Skin epidermis (tissue), 12 donors: ENCODE measurements around the gene MYOZ1.
A peak's percentile ranks its signal among the peaks of the same experiment; 100 is the strongest.
"Not testable (repeated sequence)": the region's sequence is repeated elsewhere in the genome, so short reads cannot be mapped to it uniquely, and the experiment has no call there.

Source experiments
- H3K27ac ChIP-seq, 21 experiments: fragments of 200-600 bp; sonication (generic) in 11 of 21; one replicate each; pipeline ENCODE4 v1.5.0; 2020; ENCODE audit warnings: mild to moderate bottlenecking in 3 of 21, inconsistent platforms in 2 of 21, moderate library complexity in 2 of 21
- H3K4me3 ChIP-seq, 7 experiments: fragments of 200-600 bp; sonication (generic) in 2 of 7; one replicate each; pipeline ENCODE4 v1.5.0; 2020; ENCODE audit warnings: inconsistent platforms in 2 of 7, mild to moderate bottlenecking in 2 of 7, moderate library complexity in 1 of 7

MYOZ1 gene

GRCh38 chr10:73647875-73648651 lies 6.8 kb upstream of the MYOZ1 start:
- H3K27ac ChIP-seq = peak overlapping the region in 20 of 21 experiments; percentile 18 to 86 (median 69)
- H3K4me3 ChIP-seq = peak overlapping the region; percentile 50 to 75 (median 62)

DNA sequence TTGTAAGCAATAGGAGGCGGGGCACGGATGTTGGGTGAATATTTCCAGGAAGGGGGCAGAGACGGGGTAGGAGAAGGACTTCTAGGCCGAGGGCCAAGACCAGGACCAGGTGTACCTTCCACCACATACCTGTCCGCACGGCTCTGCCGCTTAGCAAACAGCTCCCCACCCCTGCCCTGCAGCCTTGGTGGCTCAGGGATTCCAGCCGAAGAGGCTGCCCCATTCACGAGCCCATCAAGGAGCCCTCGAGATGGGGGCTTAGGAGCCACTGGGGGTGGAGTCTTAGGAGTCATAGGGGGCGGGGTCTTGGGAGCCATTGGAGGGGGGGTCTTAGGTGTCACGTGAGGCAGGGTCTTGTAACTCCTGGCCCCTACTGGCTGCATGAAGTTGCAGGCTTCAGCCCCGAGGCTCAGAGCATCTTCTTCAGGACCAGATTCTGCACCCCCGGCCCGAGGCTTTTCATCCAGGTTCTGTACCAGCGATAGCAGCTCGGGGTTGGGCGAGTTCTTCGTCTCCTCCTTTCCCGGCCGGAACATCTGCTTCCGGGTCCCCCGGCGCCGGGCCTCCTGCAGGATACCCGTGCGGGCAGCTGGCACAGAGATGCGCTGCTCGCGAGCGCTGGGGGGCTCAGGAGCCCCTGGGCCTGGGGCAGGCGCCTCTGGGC lies 6.1 kb upstream of the MYOZ1 start:
- peak overlapping the region; percentile 50 to 75 (median 62) for H3K4me3 ChIP-seq
- H3K27ac ChIP-seq = peak overlapping the region in 20 of 21 experiments; percentile 18 to 86 (median 69)

GRCh38 chr10:73646598-73647041 lies 5.3 kb upstream of the MYOZ1 start:
- peak overlapping the region in 1 of 7 experiments; percentile 58 for H3K4me3 ChIP-seq
- no peak overlapping the region for H3K27ac ChIP-seq

- no peak overlapping the region for H3K4me3 ChIP-seq
Observed at GRCh38 chr10:73645251-73645650, 4.0 kb upstream of the MYOZ1 start.

GRCh38 chr10:73644767-73645166 lies 3.5 kb upstream of the MYOZ1 start:
- no peak overlapping the region for H3K4me3 ChIP-seq
- no peak overlapping the region for H3K27ac ChIP-seq

More at GRCh38 chr10:73645251-73645650, 4.0 kb upstream of the MYOZ1 start:
- no peak overlapping the region for H3K27ac ChIP-seq

- no peak overlapping the region for H3K27ac ChIP-seq
- no peak overlapping the region for H3K4me3 ChIP-seq
Observed at GRCh38 chr10:73644015-73644743, 2.9 kb upstream of the MYOZ1 start.

DNA sequence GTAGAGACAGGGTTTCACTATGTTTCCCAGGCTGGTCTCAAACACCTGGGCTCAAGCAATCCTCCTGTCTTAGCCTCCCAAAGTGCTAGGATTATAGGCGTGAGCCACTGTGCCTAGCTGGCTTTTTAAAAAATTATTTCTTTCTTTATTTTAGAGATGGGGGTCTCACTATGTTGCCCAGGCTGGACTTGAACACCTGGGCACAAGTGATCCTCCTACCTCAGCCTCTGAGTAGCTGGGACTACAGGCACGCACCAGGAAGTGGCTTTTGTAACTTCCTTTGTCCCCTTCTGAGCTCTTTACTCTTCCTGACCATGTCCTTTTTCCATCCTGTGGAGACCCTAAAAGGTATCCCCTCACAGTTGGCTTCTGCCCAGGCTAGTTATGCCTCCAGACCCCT lies 2.1 kb upstream of the MYOZ1 start:
- H3K27ac ChIP-seq = no peak overlapping the region
- H3K4me3 ChIP-seq = no peak overlapping the region

- H3K4me3 ChIP-seq = no peak overlapping the region
- H3K27ac ChIP-seq = no peak overlapping the region
Observed at GRCh38 chr10:73639286-73639685, 2.0 kb downstream of the MYOZ1 start.

- Histone ChIP-seq H3K4me3 (no peak overlapping the region), H3K27ac (no peak overlapping the region)
Observed at GRCh38 chr10:73635781-73636180, 5.5 kb downstream of the MYOZ1 start.

DNA sequence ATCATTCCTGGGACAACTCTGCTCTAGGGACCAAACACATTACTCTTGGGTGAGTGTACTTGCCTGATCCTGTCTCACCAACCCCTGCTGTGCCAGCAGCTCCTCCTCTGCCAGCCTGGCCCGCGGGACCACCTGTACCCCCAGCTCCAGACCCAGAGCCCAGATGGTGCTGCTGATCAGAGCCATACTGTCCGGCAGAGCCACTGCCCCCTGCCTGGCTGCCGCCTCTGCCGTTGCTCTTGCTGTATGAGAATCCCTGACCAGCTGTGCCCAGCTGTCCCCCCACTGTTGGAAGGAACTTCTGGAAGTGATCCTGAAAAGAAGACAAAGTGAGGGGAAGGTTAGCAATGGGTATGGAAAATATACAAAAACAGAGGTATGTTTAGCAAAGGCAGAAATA lies 6.9 kb downstream of the MYOZ1 start:
- no peak overlapping the region for H3K27ac ChIP-seq
- no peak overlapping the region for H3K4me3 ChIP-seq

- Histone ChIP-seq H3K4me3 (no peak overlapping the region), H3K27ac (no peak overlapping the region)
Observed at GRCh38 chr10:73629165-73629564, 12.1 kb downstream of the MYOZ1 start.

- no peak overlapping the region for H3K4me3 ChIP-seq
- H3K27ac ChIP-seq = no peak overlapping the region
Observed at GRCh38 chr10:73628405-73628804, 12.9 kb downstream of the MYOZ1 start.

DNA sequence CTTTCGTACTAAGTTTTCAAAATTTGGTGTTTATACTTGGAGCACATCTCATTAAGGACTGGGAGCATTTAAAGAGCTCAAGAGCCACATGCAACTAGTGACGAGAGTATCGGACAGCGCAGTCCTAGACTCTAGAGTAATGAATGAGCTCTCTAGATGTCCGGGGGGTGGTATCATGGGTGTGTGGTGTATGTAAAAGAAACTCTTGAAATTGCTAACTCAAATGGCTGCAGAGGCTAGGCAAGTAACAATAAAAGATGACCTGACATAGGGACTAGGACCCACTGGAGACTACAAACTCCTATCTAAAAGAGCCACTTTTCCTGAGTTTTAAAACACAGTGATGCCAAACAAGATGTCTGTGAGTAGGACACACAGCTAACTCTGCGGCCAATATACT lies 14.0 kb downstream of the MYOZ1 start:
- no peak overlapping the region for H3K27ac ChIP-seq
- no peak overlapping the region for H3K4me3 ChIP-seq

GRCh38 chr10:73625884-73626752 lies 15.2 kb downstream of the MYOZ1 start:
- H3K4me3 ChIP-seq = peak overlapping the region; percentile 65 to 98 (median 79)

GRCh38 chr10:73625004-73625883 lies 16.0 kb downstream of the MYOZ1 start:
- Histone ChIP-seq H3K4me3 (peak overlapping the region; percentile 65 to 98 (median 79)), H3K27ac (peak overlapping the region in 20 of 21 experiments; percentile 8 to 93 (median 87))

More at GRCh38 chr10:73625884-73626752, 15.2 kb downstream of the MYOZ1 start:
- peak overlapping the region; percentile 49 to 93 (median 87) for H3K27ac ChIP-seq

DNA sequence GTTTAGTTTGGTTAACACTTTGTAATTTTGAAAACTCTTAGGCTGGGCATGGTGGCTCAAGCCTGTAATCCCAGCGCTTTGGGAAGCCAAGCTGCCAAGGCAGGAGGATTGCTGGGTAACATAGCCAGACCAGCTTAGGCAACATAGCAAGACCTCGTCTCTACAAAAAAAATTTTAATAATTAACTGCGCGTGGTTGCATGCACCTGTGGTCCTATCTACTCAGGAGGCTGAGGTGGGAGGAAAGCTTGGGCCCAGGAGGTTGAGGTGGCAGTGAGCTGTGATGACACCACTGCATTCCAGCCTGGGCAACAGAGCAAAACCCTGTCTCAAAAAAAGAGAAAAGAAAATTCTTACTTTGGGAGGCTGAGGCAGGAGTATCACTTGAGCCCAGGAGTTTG lies 18.2 kb downstream of the MYOZ1 start:
- no peak overlapping the region for H3K4me3 ChIP-seq
- H3K27ac ChIP-seq = no peak overlapping the region

DNA sequence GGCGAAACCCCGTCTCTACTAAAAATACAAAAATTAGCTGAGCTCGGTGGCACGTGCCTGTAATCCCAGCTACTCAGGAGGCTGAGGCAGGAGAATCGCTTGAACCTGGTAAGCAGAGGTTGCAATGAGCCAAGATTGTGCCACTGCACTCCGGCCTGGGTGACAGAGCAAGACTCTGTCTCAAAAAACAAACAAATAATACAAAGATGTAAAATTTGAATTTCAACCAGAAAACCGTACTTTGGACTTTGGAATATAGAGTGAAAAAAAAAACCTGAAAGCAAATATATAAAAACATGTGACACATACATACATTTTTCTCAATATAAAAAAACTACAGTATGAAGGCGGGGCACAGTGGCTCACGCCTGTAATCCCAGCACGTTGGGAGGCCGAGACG lies 20.3 kb downstream of the MYOZ1 start:
- H3K4me3 ChIP-seq, H3K27ac ChIP-seq: not testable (repeated sequence)

GRCh38 chr10:73617143-73617542 lies 24.1 kb downstream of the MYOZ1 start:
- not testable (repeated sequence) for H3K27ac ChIP-seq, H3K4me3 ChIP-seq
